ENCODE results near the gene NME7.

NME7 gene

DNA sequence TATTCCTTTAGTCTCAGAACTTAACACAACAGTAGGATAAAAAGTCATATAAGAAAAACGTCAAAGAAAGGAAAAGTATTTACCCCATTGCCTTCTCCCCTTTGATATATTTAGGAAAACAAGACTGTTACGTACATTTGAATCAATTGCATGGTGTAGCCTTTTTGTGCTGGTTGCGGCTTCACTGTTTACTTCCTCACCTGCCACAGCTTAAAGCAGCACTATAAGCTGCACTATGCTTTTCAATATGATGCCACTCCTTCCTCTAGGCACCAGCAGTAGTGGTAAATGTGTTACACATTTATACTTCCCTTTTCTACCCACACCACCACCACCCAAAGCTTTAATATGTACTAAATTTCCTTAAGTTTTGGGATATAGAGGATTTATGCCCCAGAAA, 150.0 kb downstream of the NME7 start:
- no peaks in the 10 kb centered on the region for H3K9me3 ChIP-seq
- no peaks in the 10 kb centered on the region for H3K27me3 ChIP-seq
- H3K4me3 ChIP-seq (ENCODE audit: low read depth in 1 of 2, low read length in 1 of 2), result no peak overlapping the region
- no peak overlapping the region for H3K27ac ChIP-seq
- H3K4me1 ChIP-seq (ENCODE audit: control insufficient read depth in 1 of 2, insufficient read depth in 1 of 2, low read depth in 1 of 2, low read length in 1 of 2), result peaks cover 0 to 6% of the 10 kb centered on the region in 2 experiments
- TF ChIP-seq CTCF (IDR thresholded peaks at IDR 0.05), result no peak
- no peaks in the 10 kb centered on the region for H3K36me3 ChIP-seq

- H3K4me1 ChIP-seq (ENCODE audit: control insufficient read depth in 1 of 2, insufficient read depth in 1 of 2, low read depth in 1 of 2, low read length in 1 of 2), result peaks cover 0 to 6% of the 10 kb centered on the region in 2 experiments
- H3K4me3 ChIP-seq (ENCODE audit: low read depth in 1 of 2, low read length in 1 of 2), result no peak overlapping the region
- no peak overlapping the region for H3K27ac ChIP-seq
- no peaks in the 10 kb centered on the region for H3K27me3 ChIP-seq
- H3K9me3 ChIP-seq, result no peaks in the 10 kb centered on the region
- TF ChIP-seq CTCF (IDR thresholded peaks at IDR 0.05), result no peak
- no peaks in the 10 kb centered on the region for H3K36me3 ChIP-seq
These were observed 153.0 kb downstream of the NME7 start for GRCh38 chr1:169214598-169214997.

DNA sequence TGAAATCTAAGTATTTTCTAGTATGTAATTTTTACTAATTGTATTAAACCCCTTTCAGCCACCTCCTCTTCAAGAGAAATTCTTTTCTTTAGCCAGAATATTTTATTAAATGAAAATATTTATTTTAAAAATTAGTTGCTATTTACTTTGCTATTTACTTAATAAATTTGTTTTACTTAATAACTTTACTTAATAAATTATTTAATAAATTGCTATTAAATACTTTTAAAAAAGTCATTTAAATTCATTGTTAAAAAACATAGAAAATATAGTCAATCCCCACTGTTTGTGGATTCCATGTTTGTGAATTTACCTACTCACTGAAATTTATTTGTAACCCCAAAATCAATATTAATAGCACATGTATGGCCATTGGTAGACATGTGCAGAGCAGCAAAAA, 155.5 kb downstream of the NME7 start:
- no peak overlapping the region for H3K4me3 ChIP-seq (ENCODE audit: low read depth in 1 of 2, low read length in 1 of 2)
- no peaks in the 10 kb centered on the region for H3K27me3 ChIP-seq
- H3K9me3 ChIP-seq, result no peaks in the 10 kb centered on the region
- no peaks in the 10 kb centered on the region for H3K4me1 ChIP-seq (ENCODE audit: control insufficient read depth in 1 of 2, insufficient read depth in 1 of 2, low read depth in 1 of 2, low read length in 1 of 2)
- no peak overlapping the region for H3K27ac ChIP-seq
- H3K36me3 ChIP-seq, result no peaks in the 10 kb centered on the region
- no peak for TF ChIP-seq CTCF (IDR thresholded peaks at IDR 0.05)

- no peak overlapping the region for H3K4me3 ChIP-seq (ENCODE audit: low read depth in 1 of 2, low read length in 1 of 2)
- H3K4me1 ChIP-seq (ENCODE audit: control insufficient read depth in 1 of 2, insufficient read depth in 1 of 2, low read depth in 1 of 2, low read length in 1 of 2), result no peaks in the 10 kb centered on the region
- H3K27ac ChIP-seq, result no peak overlapping the region
- no peaks in the 10 kb centered on the region for H3K9me3 ChIP-seq
- no peaks in the 10 kb centered on the region for H3K27me3 ChIP-seq
- no peaks in the 10 kb centered on the region for H3K36me3 ChIP-seq
- TF ChIP-seq CTCF (IDR thresholded peaks at IDR 0.05), result no peak
These were observed 159.6 kb downstream of the NME7 start for GRCh38 chr1:169207797-169208520.

- no peak for TF ChIP-seq CTCF (IDR thresholded peaks at IDR 0.05)
- no peaks in the 10 kb centered on the region for H3K4me1 ChIP-seq (ENCODE audit: control insufficient read depth in 1 of 2, insufficient read depth in 1 of 2, low read depth in 1 of 2, low read length in 1 of 2)
- no peak overlapping the region for H3K27ac ChIP-seq
- no peak overlapping the region for H3K4me3 ChIP-seq (ENCODE audit: low read depth in 1 of 2, low read length in 1 of 2)
- H3K27me3 ChIP-seq, result no peaks in the 10 kb centered on the region
- H3K9me3 ChIP-seq, result no peaks in the 10 kb centered on the region
- H3K36me3 ChIP-seq, result no peaks in the 10 kb centered on the region
These were observed 163.4 kb downstream of the NME7 start for GRCh38 chr1:169204157-169204556.
